H1 (cell line): ENCODE results near the gene CD200R1L. TPM values are rescaled to one million over a fixed set of nuclear protein-coding genes. Genes with fewer than 3 reads are reported as not detected.

ENCODE experiments used
- CTCF ChIA-PET: fragments of 300-600 bp; sonication (Branson Sonifier 250); formaldehyde crosslinking; loops from one replicate; lab custom pipeline; 2021; ENCODE audit not compliant: partially characterized antibody; lab: Charles Lee
- POLR2A ChIA-PET: fragments of 300-600 bp; sonication (Branson Sonifier 250); formaldehyde crosslinking; loops from one replicate; lab custom pipeline; 2021; ENCODE audit warnings: inconsistent platforms; ENCODE audit not compliant: partially characterized antibody; lab: Charles Lee
- DNase-seq, 2 experiments: peaks; one replicate each; pipeline versions ENCODE4 v3.0.0 to v3.0.0-alpha.2; 2010 to 2022; ENCODE audit warnings: low spot score in 2 of 2, low read depth in 1 of 2, mixed read lengths in 1 of 2
- FAIRE-seq: peaks from 2 replicates; lab custom pipeline; 2011; peaks lifted over from hg19 to GRCh38; lab: Jason Lieb, UNC
- H2AFZ ChIP-seq: 2 replicates; pipeline ENCODE4 v1.8.1; 2012; ENCODE audit warnings: low read length, inconsistent platforms
- H2AK5ac ChIP-seq: 2 replicates; pipeline ENCODE4 v1.6.1; 2013; ENCODE audit warnings: low read depth, low read length
- H2BK120ac ChIP-seq: replicated peaks from 2 replicates; pipeline ENCODE3; 2013; ENCODE audit warnings: low read depth, low read length, inconsistent platforms
- H2BK12ac ChIP-seq: 2 replicates; pipeline ENCODE4 v1.6.1; 2013; ENCODE audit warnings: low read depth, low read length
- H2BK15ac ChIP-seq: 2 replicates; pipeline ENCODE4 v1.6.1; 2013; ENCODE audit warnings: low read length
- H2BK20ac ChIP-seq: 2 replicates; pipeline ENCODE4 v1.6.1; 2013; ENCODE audit warnings: low read length
- H2BK5ac ChIP-seq: 2 replicates; pipeline ENCODE4 v1.6.1; 2013; ENCODE audit warnings: low read depth, low read length
- H3K14ac ChIP-seq: 2 replicates; pipeline ENCODE4 v1.6.1; 2013; ENCODE audit warnings: inconsistent platforms; ENCODE audit not compliant: insufficient read length
- H3K18ac ChIP-seq: 2 replicates; pipeline ENCODE4 v1.6.1; 2013; ENCODE audit warnings: low read length; ENCODE audit errors: extremely low read depth
- H3K23ac ChIP-seq: 2 replicates; pipeline ENCODE4 v1.6.1; 2013; ENCODE audit warnings: inconsistent platforms; ENCODE audit not compliant: insufficient read length
- H3K23me2 ChIP-seq: 2 replicates; pipeline ENCODE4 v1.6.1; 2013; ENCODE audit warnings: low read depth, low read length
- H3K27ac ChIP-seq: 2 replicates; pipeline ENCODE4 v1.6.1; 2011; ENCODE audit warnings: low read depth, low read length, inconsistent platforms
- H3K27me3 ChIP-seq, 4 experiments: replicated peaks in 1 of 4; 1 replicate in 1 of 4; 2 replicates in 3 of 4; pipeline versions ENCODE4 v1.6.1 to v1.8.1; 2011 to 2013; ENCODE audit warnings: low read length in 3 of 4, mild to moderate bottlenecking in 3 of 4, inconsistent platforms in 2 of 4, mixed read lengths in 2 of 4, moderate library complexity in 1 of 4; ENCODE audit not compliant: control insufficient read depth in 3 of 4, insufficient read depth in 3 of 4; ENCODE audit errors: extremely low read depth in 1 of 4
- H3K36me3 ChIP-seq, 4 experiments: 2 replicates each; pipeline versions ENCODE4 v1.6.1 to v1.8.1; 2011 to 2013; ENCODE audit warnings: mild to moderate bottlenecking in 4 of 4, low read length in 3 of 4, moderate library complexity in 2 of 4, control low read depth in 1 of 4, inconsistent platforms in 1 of 4; ENCODE audit not compliant: insufficient read depth in 4 of 4, control insufficient read depth in 2 of 4
- H3K4ac ChIP-seq: replicated peaks from 2 replicates; pipeline ENCODE3; 2013; ENCODE audit warnings: low read length, low read depth, mixed read lengths, inconsistent platforms; ENCODE audit not compliant: insufficient read length
- H3K4me1 ChIP-seq, 4 experiments: replicated peaks in 1 of 4; 1 replicate in 1 of 4; 2 replicates in 3 of 4; pipeline versions ENCODE4 v1.6.1 to v1.8.1; 2011 to 2013; ENCODE audit warnings: low read length in 3 of 4, inconsistent platforms in 2 of 4, mixed read lengths in 1 of 4; ENCODE audit not compliant: insufficient read depth in 4 of 4, control insufficient read depth in 3 of 4
- H3K4me2 ChIP-seq, 2 experiments: 2 replicates each; pipeline versions ENCODE4 v1.6.1 to v1.8.1; 2011 to 2013; ENCODE audit warnings: low read depth in 2 of 2, low read length in 2 of 2, control low read depth in 1 of 2, inconsistent platforms in 1 of 2, mild to moderate bottlenecking in 1 of 2; ENCODE audit not compliant: insufficient read depth in 1 of 2
- H3K4me3 ChIP-seq, 4 experiments: fragments of 200-600, 300-600 bp in 1 of 4; sonication (generic), shearing (Covaris generic), sonication (Bioruptor Twin) in 1 of 4; 2 replicates each; pipeline versions ENCODE4 v1.5.1 to v1.8.1; 2011 to 2016; ENCODE audit warnings: low read length in 4 of 4, low read depth in 3 of 4, control low read depth in 2 of 4, inconsistent platforms in 2 of 4, mild to moderate bottlenecking in 2 of 4, mixed read lengths in 1 of 4, moderate library complexity in 1 of 4; ENCODE audit not compliant: insufficient read depth in 2 of 4; ENCODE audit errors: extremely low read depth in 1 of 4
- H3K56ac ChIP-seq: replicated peaks from 2 replicates; pipeline ENCODE3; 2013; ENCODE audit warnings: low read depth, mild to moderate bottlenecking, mixed read lengths, low read length, inconsistent platforms; ENCODE audit not compliant: insufficient read length
- H3K79me1 ChIP-seq: 2 replicates; pipeline ENCODE4 v1.6.1; 2013; ENCODE audit warnings: low read depth, low read length, control low read depth
- H3K79me2 ChIP-seq, 2 experiments: 2 replicates each; pipeline versions ENCODE4 v1.6.1 to v1.8.1; 2012 to 2013; ENCODE audit warnings: low read length in 2 of 2, mild to moderate bottlenecking in 2 of 2, inconsistent platforms in 1 of 2; ENCODE audit not compliant: insufficient read depth in 2 of 2, control insufficient read depth in 1 of 2
- H3K9ac ChIP-seq, 4 experiments: replicated peaks in 1 of 4; 1 replicate in 1 of 4; 2 replicates in 3 of 4; pipeline versions ENCODE4 v1.6.1 to v1.8.1; 2011 to 2013; ENCODE audit warnings: low read depth in 3 of 4, low read length in 3 of 4, control low read depth in 2 of 4, mild to moderate bottlenecking in 2 of 4, moderate library complexity in 2 of 4, inconsistent platforms in 1 of 4; ENCODE audit errors: extremely low read depth in 1 of 4
- H3K9me3 ChIP-seq, 2 experiments: 2 replicates each; pipeline versions ENCODE4 v1.6.1 to v1.8.1; 2012 to 2013; ENCODE audit warnings: mild to moderate bottlenecking in 2 of 2, moderate library complexity in 2 of 2, control low read depth in 1 of 2, inconsistent platforms in 1 of 2, low read depth in 1 of 2, low read length in 1 of 2, mixed read lengths in 1 of 2; ENCODE audit not compliant: insufficient read depth in 2 of 2
- H4K20me1 ChIP-seq, 2 experiments: replicated peaks in 1 of 2; 2 replicates each; pipeline versions ENCODE3 to v1.8.1; 2011 to 2013; ENCODE audit warnings: inconsistent platforms in 2 of 2, low read length in 2 of 2, mild to moderate bottlenecking in 1 of 2; ENCODE audit not compliant: insufficient read depth in 2 of 2, control insufficient read depth in 1 of 2
- H4K5ac ChIP-seq: 2 replicates; pipeline ENCODE4 v1.6.1; 2013; ENCODE audit warnings: low read length, low read depth, mixed read lengths, inconsistent platforms; ENCODE audit not compliant: insufficient read length
- H4K8ac ChIP-seq: 2 replicates; pipeline ENCODE4 v1.8.0; 2013; ENCODE audit warnings: mild to moderate bottlenecking, moderate library complexity, low read length, inconsistent platforms; ENCODE audit not compliant: insufficient read depth; ENCODE audit errors: extremely low read depth
- H4K91ac ChIP-seq: replicated peaks from 2 replicates; pipeline ENCODE3; 2013; ENCODE audit warnings: low read length, mixed read lengths, inconsistent platforms; ENCODE audit not compliant: insufficient read length
- ASH2L ChIP-seq: fragments of 200-600, 300-600 bp; sonication (generic); IDR thresholded peaks from one replicate; pipeline ENCODE4 v1.7.1; 2017; ENCODE audit warnings: low read length
- ATF3 ChIP-seq: IDR thresholded peaks from 2 replicates; pipeline ENCODE4 v1.6.1; 2011; ENCODE audit warnings: low read depth, mild to moderate bottlenecking, low read length; ENCODE audit not compliant: insufficient read depth
- CHD1 ChIP-seq: IDR thresholded peaks from 2 replicates; pipeline ENCODE4 v1.6.1; 2012; ENCODE audit warnings: low read depth, low read length, improper control_type of control experiment
- GABPA ChIP-seq: IDR thresholded peaks from 2 replicates; pipeline ENCODE4 v1.6.1; 2011; ENCODE audit warnings: mild to moderate bottlenecking, low read length, moderate library complexity, borderline replicate concordance; ENCODE audit not compliant: insufficient read depth
- GTF2F1 ChIP-seq: IDR thresholded peaks from 2 replicates; pipeline ENCODE4 v1.6.1; 2012; ENCODE audit warnings: low read depth, low read length, improper control_type of control experiment, borderline replicate concordance
- HDAC6 ChIP-seq: IDR thresholded peaks from one replicate; pipeline ENCODE4 v1.7.1; 2012; ENCODE audit warnings: low read depth, mild to moderate bottlenecking, inconsistent platforms, low read length, moderate library complexity
- KDM5A ChIP-seq: fragments of 200-600 bp; IDR thresholded peaks from 2 replicates; pipeline ENCODE4 v1.7.1; 2012; ENCODE audit warnings: mild to moderate bottlenecking, low read length, inconsistent platforms, mixed read lengths
- POLR2A ChIP-seq, 2 experiments: IDR thresholded peaks; 1 replicate in 1 of 2; 2 replicates in 1 of 2; pipeline ENCODE4 v1.6.1; 2011; ENCODE audit warnings: low read depth in 2 of 2, low read length in 2 of 2, mild to moderate bottlenecking in 2 of 2; ENCODE audit errors: control extremely low read depth in 1 of 2
- RFX5 ChIP-seq: IDR thresholded peaks from 2 replicates; pipeline ENCODE4 v1.6.1; 2011; ENCODE audit warnings: low read depth, low read length, improper control_type of control experiment, borderline replicate concordance
- RNF2 ChIP-seq: fragments of 200-900, 300-1000 bp; sonication (generic); IDR thresholded peaks from 2 replicates; pipeline ENCODE4 v1.7.1; 2016; ENCODE audit warnings: borderline replicate concordance, low read depth, mild to moderate bottlenecking, antibody characterized with exemption, low read length; ENCODE audit not compliant: poor library complexity, severe bottlenecking; ENCODE audit errors: missing control alignments
- RXRA ChIP-seq: IDR thresholded peaks from 2 replicates; pipeline ENCODE4 v1.6.1; 2011; ENCODE audit warnings: low read depth, mild to moderate bottlenecking, low read length, moderate library complexity; ENCODE audit not compliant: insufficient read depth
- SIRT6 ChIP-seq: IDR thresholded peaks from one replicate; pipeline ENCODE4 v1.7.1; 2012; ENCODE audit warnings: low read length, inconsistent platforms
- SRF ChIP-seq: IDR thresholded peaks from 2 replicates; pipeline ENCODE4 v1.6.1; 2011; ENCODE audit warnings: mild to moderate bottlenecking, low read depth, low read length, moderate library complexity
- SUZ12 ChIP-seq: fragments of 200-600 bp; sonication (generic); IDR thresholded peaks from 2 replicates; pipeline ENCODE4 v1.6.1; 2012; ENCODE audit warnings: mild to moderate bottlenecking, inconsistent platforms, low read length, moderate library complexity, mixed read lengths
- TAF1 ChIP-seq: IDR thresholded peaks from 2 replicates; pipeline ENCODE4 v1.6.1; 2011; ENCODE audit warnings: mild to moderate bottlenecking, low read depth, low read length
- WGBS, 2 experiments: shearing (Covaris generic) in 1 of 2; methylation state at CpG; one replicate each; pipeline versions ENCODE4 v1.1.6 to v1.1.7; 2013 to 2015; ENCODE audit warnings: low lambda C conversion rate in 2 of 2, mixed read lengths in 2 of 2, inconsistent platforms in 1 of 2, low coverage in 1 of 2, missing lambda C conversion rate in 1 of 2; ENCODE audit not compliant: insufficient replicate concordance in 2 of 2, insufficient coverage in 1 of 2, insufficient read length in 1 of 2; ENCODE audit errors: extremely low coverage in 1 of 2, missing lambda C conversion rate in 1 of 2; 5-methylcytosine and 5-hydroxymethylcytosine counted together
- polyA plus RNA-seq, 7 experiments: library from polyadenylated mRNA; depleted of rRNA in 3 of 7; stranded (reverse) in 5 of 7; unstranded in 2 of 7; fragments of >200 nt in 5 of 7; fragments of 200-250 nt in 2 of 7; gene quantifications; 1 replicate in 5 of 7; 2 replicates in 1 of 7; 4 replicates in 1 of 7; pipeline versions ENCODE4 v1.2.1 to v1.2.3, GENCODE V29; 2011 to 2013; ENCODE audit warnings: missing spikeins in 2 of 7, mixed read lengths in 2 of 7
- total RNA-seq: library from RNA; stranded (reverse); fragmentation: NEBNext Ultra II Directional; extraction: Animal tissue kit (Norgen Biotek cat#: 25700); gene quantifications from 2 replicates; pipeline ENCODE4 v1.2.1, GENCODE V29; 2021

Gene CD200R1L
- total and polyA plus RNA-seq, 2 of the 8 experiments (the other 6 are each of a cell fraction or from before 2014, with no cell fraction given) = not detected

- Histone ChIP-seq H3K56ac (no peak overlapping the region), H2BK12ac (no peak overlapping the region), H3K4me2 (no peak overlapping the region), H3K14ac (no peak overlapping the region), H3K27ac (no peak overlapping the region), H2AFZ (no peak overlapping the region), H3K4me1 (no peaks in the 10 kb centered on the region), H3K79me1 (no peaks in the 10 kb centered on the region), H4K5ac (no peak overlapping the region), H4K20me1 (no peaks in the 10 kb centered on the region), H3K27me3 (no peaks in the 10 kb centered on the region), H2BK15ac (no peak overlapping the region), H3K79me2 (no peaks in the 10 kb centered on the region), H3K4ac (no peak overlapping the region), H2BK5ac (no peak overlapping the region), H2BK120ac (no peak overlapping the region), H3K36me3 (no peaks in the 10 kb centered on the region; a peak in 1 of 8 replicates), H3K9ac (no peak overlapping the region), H3K18ac (no peak overlapping the region), H3K23ac (no peak overlapping the region), H4K8ac (no peak overlapping the region), H3K23me2 (no peaks in the 10 kb centered on the region), H3K4me3 (no peak overlapping the region), H4K91ac (no peak overlapping the region), H3K9me3 (peaks cover 0 to 5% of the 10 kb centered on the region in 2 experiments; a peak in 2 of 4 replicates), H2BK20ac (no peak overlapping the region), H2AK5ac (no peak overlapping the region)
- WGBS, 2 experiments = 95% methylated on average over 3 of the region's 3 CpGs; no CpG with 5 or more reads in 1 of the 2 experiments
- CTCF ChIA-PET = interaction anchor here (1.0 to 1.2 kb wide), 2 partner anchors 9 to 190 kb away, joined by 3 read pairs; no protein-coding TSS in a partner anchor
- no peak for DNase-seq
- FAIRE-seq = no peak
- POLR2A ChIA-PET = no interaction called here
- TF ChIP-seq POLR2A (IDR thresholded peaks at IDR 0.05; ENCODE audit: control extremely low read depth in 1 of 2, low read depth in 2 of 2, low read length in 2 of 2) (no peak), SIRT6 (no peak), RNF2 (no peak), SUZ12 (no peak), TAF1 (no peak), GTF2F1 (no peak), ATF3 (no peak), SRF (no peak), HDAC6 (no peak), RFX5 (no peak), KDM5A (no peak), ASH2L (no peak), CHD1 (no peak), GABPA (no peak), RXRA (no peak)
Observed at GRCh38 chr3:112789787-112790186, 56.9 kb downstream of the CD200R1L start.
